Pulmonary artery endothelial cell (primary cell): Measurements from ENCODE around the gene IDI2. TPM values are rescaled to one million over a fixed set of nuclear protein-coding genes. Genes with fewer than 3 reads are reported as not detected.

Source experiments
- DNase-seq: peaks from one replicate; pipeline ENCODE4 v3.0.0-alpha.2; 2011; ENCODE audit warnings: low read depth, low spot score
- total RNA-seq: library from RNA; depleted of rRNA; stranded (reverse); fragments of >200 nt; gene quantifications from 2 replicates; pipeline ENCODE4 v1.2.3, GENCODE V29; 2014

Gene IDI2
- total RNA-seq, 1 donor from 2014 or later = not detected

- DNase-seq = no peak
Observed at GRCh38 chr10:983971-984655, 41.5 kb downstream of the IDI2 start.

- no peak for DNase-seq
Observed at GRCh38 chr10:983401-983800, 42.3 kb downstream of the IDI2 start.

- DNase-seq = no peak
Observed at GRCh38 chr10:980468-981093, 45.1 kb downstream of the IDI2 start.

- DNase-seq = no peak
Observed at GRCh38 chr10:978826-979421, 46.7 kb downstream of the IDI2 start.

- no peak for DNase-seq
Observed at GRCh38 chr10:976316-976715, 49.3 kb downstream of the IDI2 start.

- DNase-seq = no peak
Observed at GRCh38 chr10:974785-975074, 50.9 kb downstream of the IDI2 start.

GRCh38 chr10:974038-974784 lies 51.4 kb downstream of the IDI2 start:
- no peak for DNase-seq

GRCh38 chr10:972763-973162 lies 52.9 kb downstream of the IDI2 start:
- DNase-seq = no peak

- DNase-seq = no peak
Observed at GRCh38 chr10:971613-972012, 54.0 kb downstream of the IDI2 start.

- no peak for DNase-seq
Observed at GRCh38 chr10:971150-971542, 54.5 kb downstream of the IDI2 start.

- no peak for DNase-seq
Observed at GRCh38 chr10:970311-971149, 55.1 kb downstream of the IDI2 start.

GRCh38 chr10:969473-970150 lies 56.0 kb downstream of the IDI2 start:
- DNase-seq = no peak

Other genes starting within 250 kb of the IDI2 start
- gene LARP4B, start 94.2 kb downstream of the IDI2 start, total RNA-seq = 34.1 and 39.5 TPM in 2 replicates
- 40.9 and 46.8 TPM in 2 replicates for gene GTPBP4, start 37.4 kb downstream of the IDI2 start, total RNA-seq
- gene IDI1, start 23.3 kb upstream of the IDI2 start, total RNA-seq = 67.0 and 96.2 TPM in 2 replicates
- gene WDR37, start 30.5 kb upstream of the IDI2 start, total RNA-seq = 22.3 and 32.1 TPM in 2 replicates